HG02623 (cell line): ENCODE results near the gene LONP2.
"Not testable (repeated sequence)": the region's sequence is repeated elsewhere in the genome, so short reads cannot be mapped to it uniquely, and the experiment has no call there.

Experiments used
- ATAC-seq: cut with Tn5 transposase; IDR thresholded peaks from one replicate; pipeline ENCODE4 v1.9.1; 2021; ENCODE audit warnings: moderate library complexity; ENCODE audit not compliant: unreplicated experiment

The LONP2 gene

GRCh38 chr16:48386559-48387312, 142.6 kb downstream of the LONP2 start:
- no peak for ATAC-seq

GRCh38 chr16:48392407-48392806, 148.3 kb downstream of the LONP2 start:
- ATAC-seq: no peak

GRCh38 chr16:48393485-48394354, 149.6 kb downstream of the LONP2 start:
- ATAC-seq: no peak

DNA sequence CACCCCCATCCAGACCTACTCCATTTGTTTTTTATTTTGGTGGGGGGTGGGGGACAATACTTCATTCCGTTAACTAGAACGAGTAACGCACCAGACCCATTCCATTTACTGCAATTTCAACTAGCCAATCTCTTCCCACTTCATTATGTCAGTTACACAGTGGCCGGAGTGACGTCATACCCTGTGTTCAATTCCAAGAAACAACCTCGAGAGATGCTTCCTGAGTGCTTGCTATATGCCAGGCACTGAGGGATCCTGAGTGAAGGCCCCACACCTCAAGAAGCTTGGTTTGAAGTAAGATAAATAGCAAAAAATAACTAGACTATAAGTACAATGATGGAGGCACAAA, 150.2 kb downstream of the LONP2 start:
- no peak for ATAC-seq

GRCh38 chr16:48395375-48395774, 151.3 kb downstream of the LONP2 start:
- ATAC-seq: no peak

GRCh38 chr16:48402547-48402946, 158.4 kb downstream of the LONP2 start:
- not testable (repeated sequence) for ATAC-seq

DNA sequence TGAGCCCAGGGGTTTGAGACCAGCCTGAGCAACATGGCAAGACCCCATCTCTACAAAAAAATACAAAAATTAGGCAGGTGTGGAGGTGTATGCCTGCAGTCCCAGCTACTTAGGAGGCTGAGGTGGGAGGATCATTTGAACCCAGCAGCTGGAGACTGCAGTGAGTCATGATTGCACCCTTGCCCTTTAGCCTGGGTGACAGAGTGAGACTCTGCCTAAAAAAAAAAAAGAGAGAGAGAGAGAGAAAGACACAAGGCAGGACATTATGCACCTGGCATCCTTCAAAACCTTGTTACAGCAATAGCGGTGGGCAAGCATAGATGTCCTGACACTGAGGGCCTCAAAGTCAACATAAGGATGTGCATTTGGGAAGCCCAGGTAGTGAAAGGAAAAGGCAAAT, 161.1 kb downstream of the LONP2 start:
- ATAC-seq: no peak

DNA sequence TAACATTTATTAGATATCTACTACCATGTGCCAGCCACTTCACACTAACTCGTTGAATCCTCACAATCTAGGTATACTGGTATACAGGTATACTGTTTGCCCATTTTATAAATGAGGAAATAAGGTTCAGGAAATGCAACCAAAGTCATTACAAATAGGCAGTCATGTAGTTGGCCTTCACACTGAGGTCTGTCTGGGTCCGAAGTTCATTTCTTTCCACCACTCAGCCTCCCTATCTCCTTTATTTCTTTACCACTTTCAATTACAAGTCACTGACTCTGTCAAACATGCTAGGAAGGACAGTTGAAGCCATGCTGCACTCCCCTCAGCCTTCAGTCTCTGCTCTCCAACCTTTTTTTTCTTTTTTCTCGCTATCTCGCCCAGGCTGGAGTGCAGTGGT, 161.8 kb downstream of the LONP2 start:
- no peak for ATAC-seq
